HG03064 (cell line): ENCODE results near the gene SMYD5.

ENCODE experiments used
- ATAC-seq: cut with Tn5 transposase; IDR thresholded peaks from one replicate; pipeline ENCODE4 v1.9.1; 2021; ENCODE audit warnings: low read depth; ENCODE audit not compliant: unreplicated experiment

Gene SMYD5

GRCh38 chr2:73272270-73272669, 58.2 kb downstream of the SMYD5 start:
- ATAC-seq, result no peak
